MCF 10A (cell line): Measurements from ENCODE around the gene SIRT5. TPM values are rescaled to one million over a fixed set of nuclear protein-coding genes. Genes with fewer than 3 reads are reported as not detected.

ENCODE experiments used
- BruUV-seq: library from RNA; stranded (reverse); fragments of 400-500 nt; replicated peaks from 2 replicates; lab custom pipeline; 2021; lab: Mats Ljungman, UMichigan
- CTCF ChIA-PET: fragments of 300-600 bp; sonication (Branson Sonifier 250); formaldehyde crosslinking; extraction: SDS; loops from one replicate; lab custom pipeline; 2021; ENCODE audit warnings: antibody characterized with exemption, inconsistent platforms; lab: Yijun Ruan, JAX
- POLR2A ChIA-PET: fragments of 300-600, 350-650 bp; sonication (Branson Sonifier 250); formaldehyde crosslinking; extraction: SDS; loops from one replicate; lab custom pipeline; 2020; ENCODE audit warnings: antibody characterized with exemption, inconsistent platforms; lab: Yijun Ruan, JAX
- DNase-seq: peaks from one replicate; pipeline ENCODE4 v3.0.0-alpha.2; 2018; ENCODE audit not compliant: unreplicated experiment
- H3K27ac Mint-ChIP-seq: one replicate; pipeline ENCODE4 v1.8.0; 2022; ENCODE audit warnings: mild to moderate bottlenecking, low read depth, mixed read lengths; ENCODE audit not compliant: unreplicated experiment
- H3K27me3 Mint-ChIP-seq: one replicate; pipeline ENCODE4 v1.8.0; 2022; ENCODE audit warnings: mixed read lengths; ENCODE audit not compliant: insufficient read depth, unreplicated experiment
- H3K36me3 Mint-ChIP-seq: one replicate; pipeline ENCODE4 v1.8.0; 2022; ENCODE audit warnings: mild to moderate bottlenecking, moderate library complexity, mixed read lengths; ENCODE audit not compliant: insufficient read depth, unreplicated experiment
- H3K4me1 Mint-ChIP-seq: one replicate; pipeline ENCODE4 v1.8.0; 2022; ENCODE audit warnings: mixed read lengths; ENCODE audit not compliant: insufficient read depth, unreplicated experiment
- H3K4me3 Mint-ChIP-seq: one replicate; pipeline ENCODE4 v1.8.0; 2022; ENCODE audit warnings: mild to moderate bottlenecking, moderate library complexity, mixed read lengths; ENCODE audit not compliant: unreplicated experiment
- H3K9me3 Mint-ChIP-seq: one replicate; pipeline ENCODE4 v1.8.0; 2022; ENCODE audit warnings: mixed read lengths; ENCODE audit not compliant: unreplicated experiment
- intact Hi-C: fragments of 100-400 bp; cut with micrococcal nuclease; formaldehyde crosslinking; loops from 2 replicates; pipeline ENCODE4 v1.14.1; 2022
- total RNA-seq: library from RNA; stranded (reverse); gene quantifications from 2 replicates; pipeline ENCODE4 v1.2.3, GENCODE V29; 2022
- TF ChIP-seq, protein P1 (sequence below): fragments of 200-600 bp; IDR thresholded peaks from one replicate; pipeline ENCODE4 v1.8.0; 2022; ENCODE audit warnings: antibody characterized with exemption, mild to moderate bottlenecking; ENCODE audit not compliant: unreplicated experiment

Gene SIRT5
- total RNA-seq, 1 experiment from 2014 or later = 12.8 TPM

DNA sequence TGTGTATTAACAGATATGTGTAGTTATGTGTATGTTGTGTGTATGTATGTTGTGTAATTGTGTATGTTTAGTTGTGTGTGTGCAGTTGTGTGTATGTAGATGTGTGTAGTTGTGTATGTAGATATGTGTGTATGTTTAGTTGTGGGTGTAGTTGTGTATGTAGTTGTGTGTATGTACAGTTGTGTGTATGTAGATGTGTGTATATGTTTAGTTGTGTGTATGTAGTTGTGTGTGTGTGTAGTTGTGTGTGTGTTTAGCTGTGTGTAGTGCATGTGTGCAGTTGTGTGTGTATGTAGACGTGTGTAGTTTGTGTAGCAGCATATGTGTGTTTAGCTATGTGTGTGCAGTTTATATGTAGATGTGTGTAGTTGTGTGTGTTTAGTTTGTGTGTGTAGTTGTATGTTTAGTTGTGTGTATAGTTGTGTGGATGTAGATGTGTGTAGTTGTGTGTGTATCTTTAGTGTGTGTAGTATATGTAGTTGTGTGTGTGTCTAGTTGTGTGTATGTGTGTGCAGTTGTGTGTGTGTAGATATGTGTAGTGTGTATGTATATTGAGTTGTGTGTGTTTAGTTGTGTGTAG is 16.3 kb downstream of the SIRT5 start:
- ChIA-PET POLR2A (interaction anchor here (1.6 kb wide), 1 partner anchor 15 kb away, joined by 4 read pairs; no protein-coding TSS in a partner anchor), CTCF (interaction anchor here (0.6 to 1.9 kb wide), 3 partner anchors 8 to 260 kb away, joined by 3 to 7 read pairs (median 4); partner anchors contain the start of gene SIRT5)
- Mint-ChIP-seq H3K36me3 (peaks cover 16% of the 10 kb centered on the region), H3K27me3 (no peaks in the 10 kb centered on the region), H3K9me3 (no peaks in the 10 kb centered on the region), H3K4me1 (no peaks in the 10 kb centered on the region), H3K4me3 (no peak overlapping the region), H3K27ac (no peak overlapping the region)
- DNase-seq = no peak
- intact Hi-C loops = no loop called here
- TF ChIP-seq, protein P1, sequence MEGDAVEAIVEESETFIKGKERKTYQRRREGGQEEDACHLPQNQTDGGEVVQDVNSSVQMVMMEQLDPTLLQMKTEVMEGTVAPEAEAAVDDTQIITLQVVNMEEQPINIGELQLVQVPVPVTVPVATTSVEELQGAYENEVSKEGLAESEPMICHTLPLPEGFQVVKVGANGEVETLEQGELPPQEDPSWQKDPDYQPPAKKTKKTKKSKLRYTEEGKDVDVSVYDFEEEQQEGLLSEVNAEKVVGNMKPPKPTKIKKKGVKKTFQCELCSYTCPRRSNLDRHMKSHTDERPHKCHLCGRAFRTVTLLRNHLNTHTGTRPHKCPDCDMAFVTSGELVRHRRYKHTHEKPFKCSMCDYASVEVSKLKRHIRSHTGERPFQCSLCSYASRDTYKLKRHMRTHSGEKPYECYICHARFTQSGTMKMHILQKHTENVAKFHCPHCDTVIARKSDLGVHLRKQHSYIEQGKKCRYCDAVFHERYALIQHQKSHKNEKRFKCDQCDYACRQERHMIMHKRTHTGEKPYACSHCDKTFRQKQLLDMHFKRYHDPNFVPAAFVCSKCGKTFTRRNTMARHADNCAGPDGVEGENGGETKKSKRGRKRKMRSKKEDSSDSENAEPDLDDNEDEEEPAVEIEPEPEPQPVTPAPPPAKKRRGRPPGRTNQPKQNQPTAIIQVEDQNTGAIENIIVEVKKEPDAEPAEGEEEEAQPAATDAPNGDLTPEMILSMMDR = no peak
- no TSS peak for BruUV-seq

DNA sequence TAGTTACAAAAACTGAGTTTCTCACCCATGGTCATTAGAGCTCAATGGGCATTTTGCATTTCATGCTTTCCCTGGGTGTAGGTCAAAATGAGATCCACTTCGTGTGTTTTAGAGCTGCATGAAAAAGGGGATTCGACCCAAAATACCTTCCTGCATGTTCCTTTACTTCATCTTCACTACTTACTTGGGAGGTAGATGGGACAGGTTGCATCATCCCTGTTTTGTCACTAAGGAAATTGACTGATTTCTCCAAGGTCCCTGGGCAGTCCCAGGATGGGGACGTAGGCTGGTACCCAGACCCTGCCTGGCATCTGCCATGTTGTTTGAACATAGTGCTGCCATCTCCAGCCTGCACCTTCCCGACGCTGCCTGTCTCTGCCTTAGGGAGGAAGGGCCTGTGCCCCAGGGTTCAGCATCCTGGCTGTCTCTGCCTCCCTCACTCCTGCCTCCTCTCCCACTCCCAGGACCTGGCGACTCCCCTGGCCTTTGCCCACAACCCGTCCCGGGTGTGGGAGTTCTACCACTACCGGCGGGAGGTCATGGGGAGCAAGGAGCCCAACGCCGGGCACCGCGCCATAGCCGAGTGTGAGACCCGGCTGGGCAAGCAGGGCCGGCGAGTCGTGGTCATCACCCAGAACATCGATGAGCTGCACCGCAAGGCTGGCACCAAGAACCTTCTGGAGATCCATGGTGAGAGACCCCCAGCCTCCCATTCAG is 17.0 kb downstream of the SIRT5 start:
- peaks cover 16% of the 10 kb centered on the region for H3K36me3 Mint-ChIP-seq
- no TSS peak for BruUV-seq
- H3K27ac Mint-ChIP-seq = no peak overlapping the region
- TF ChIP-seq, protein P1 = no peak
- no peaks in the 10 kb centered on the region for H3K4me1 Mint-ChIP-seq
- ChIA-PET CTCF (interaction anchor here (0.5 to 1.9 kb wide), 4 partner anchors 9 to 261 kb away, joined by 3 to 7 read pairs (median 4); partner anchors contain the start of gene SIRT5), POLR2A (interaction anchor here (0.6 to 1.6 kb wide), 3 partner anchors 15 to 475 kb away, joined by 3 to 4 read pairs (median 4); no protein-coding TSS in a partner anchor)
- no peak overlapping the region for H3K4me3 Mint-ChIP-seq
- no peaks in the 10 kb centered on the region for H3K27me3 Mint-ChIP-seq
- intact Hi-C loops = no loop called here
- no peaks in the 10 kb centered on the region for H3K9me3 Mint-ChIP-seq
- DNase-seq = no peak

DNA sequence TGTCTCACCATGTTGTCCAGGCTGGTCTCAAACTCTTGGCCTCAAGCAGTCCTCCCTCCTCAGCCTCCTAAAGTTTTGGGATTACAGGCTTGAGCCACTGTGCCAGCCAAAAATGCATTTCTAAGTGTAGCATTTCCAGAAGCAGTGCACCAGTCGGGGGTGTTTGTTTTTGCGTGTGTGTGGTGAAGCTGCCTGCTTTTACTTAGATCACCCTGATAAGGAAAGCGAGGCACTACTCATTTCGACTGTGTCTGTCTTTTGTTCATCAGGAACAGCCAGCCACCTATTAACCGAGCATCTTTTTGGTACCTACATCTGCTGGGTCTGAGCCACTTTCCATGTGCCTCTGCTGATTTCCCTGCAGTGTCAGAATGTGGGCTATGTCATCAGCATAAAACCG is 18.7 kb downstream of the SIRT5 start:
- TF ChIP-seq, protein P1 = no peak
- H3K27ac Mint-ChIP-seq = no peak overlapping the region
- BruUV-seq = no TSS peak
- intact Hi-C loops = no loop called here
- ChIA-PET CTCF (interaction anchor here (1.6 kb wide), 1 partner anchor 18 kb away, joined by 4 read pairs; no protein-coding TSS in a partner anchor), POLR2A (interaction anchor here (0.7 to 3.1 kb wide), 3 partner anchors 12 to 18 kb away, joined by 3 to 12 read pairs (median 3); no protein-coding TSS in a partner anchor)
- no peaks in the 10 kb centered on the region for H3K4me1 Mint-ChIP-seq
- no peaks in the 10 kb centered on the region for H3K9me3 Mint-ChIP-seq
- DNase-seq = no peak
- H3K36me3 Mint-ChIP-seq = peaks cover 27% of the 10 kb centered on the region
- H3K27me3 Mint-ChIP-seq = no peaks in the 10 kb centered on the region
- no peak overlapping the region for H3K4me3 Mint-ChIP-seq

DNA sequence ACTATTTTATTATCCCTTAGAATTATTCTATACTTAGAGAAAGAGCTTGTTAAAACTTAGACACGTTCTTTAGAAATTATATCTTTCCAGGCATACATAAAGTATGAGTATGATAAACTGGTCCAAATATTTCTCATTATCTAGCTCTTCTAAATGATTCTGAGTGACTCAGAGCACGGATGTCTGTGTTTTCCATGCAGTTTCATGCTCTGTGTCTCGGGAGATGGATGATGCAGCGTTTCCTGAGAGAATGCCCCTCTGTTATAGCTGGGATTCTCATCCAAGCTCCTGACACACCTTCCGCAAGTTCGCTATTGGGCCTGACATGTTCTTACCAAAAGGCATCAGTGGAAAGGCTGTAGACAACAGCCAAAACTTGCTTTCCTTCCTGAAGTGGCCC is 19.3 kb downstream of the SIRT5 start:
- Mint-ChIP-seq H3K4me3 (no peak overlapping the region), H3K9me3 (no peaks in the 10 kb centered on the region), H3K27ac (no peak overlapping the region), H3K36me3 (peaks cover 32% of the 10 kb centered on the region), H3K4me1 (no peaks in the 10 kb centered on the region), H3K27me3 (no peaks in the 10 kb centered on the region)
- intact Hi-C loops = no loop called here
- ChIA-PET POLR2A (interaction anchor here (0.7 to 3.1 kb wide), 2 partner anchors 11 to 16 kb away, joined by 3 to 12 read pairs; no protein-coding TSS in a partner anchor), CTCF (interaction anchor here (1.6 to 2.4 kb wide), 2 partner anchors 18 to 21 kb away, joined by 4 to 8 read pairs; partner anchors contain the start of gene NOL7)
- no TSS peak for BruUV-seq
- no peak for DNase-seq
- TF ChIP-seq, protein P1 = no peak
